Ascending aorta (tissue), 2 donors: ENCODE data around the gene TRAPPC6A. TPM values are rescaled to one million over a fixed set of nuclear protein-coding genes. Genes with fewer than 3 reads are reported as not detected.

Experiments
- DNase-seq, 2 donors: peaks; one replicate each; pipeline ENCODE4 v3.0.0-alpha.2; 2019; ENCODE audit warnings: low spot score in 2 of 2
- H3K27ac ChIP-seq, 2 donors: fragments of 200-600 bp; sonication (generic); one replicate each; pipeline ENCODE4 v1.5.1; 2016 to 2017; ENCODE audit warnings: mild to moderate bottlenecking in 1 of 2
- H3K27me3 ChIP-seq: fragments of 200-600 bp; sonication (generic); one replicate; pipeline ENCODE4 v1.5.1; 2017
- H3K36me3 ChIP-seq, 2 donors: fragments of 200-600 bp; sonication (generic); one replicate each; pipeline ENCODE4 v1.5.1; 2016
- H3K4me1 ChIP-seq, 2 donors: fragments of 200-600 bp; sonication (generic); one replicate each; pipeline ENCODE4 v1.5.1; 2016 to 2017; ENCODE audit warnings: mild to moderate bottlenecking in 1 of 2
- H3K4me3 ChIP-seq, 2 donors: fragments of 200-600 bp; sonication (generic); one replicate each; pipeline ENCODE4 v1.5.1; 2016 to 2017; ENCODE audit warnings: mild to moderate bottlenecking in 1 of 2
- H3K9me3 ChIP-seq, 2 donors: fragments of 200-600 bp; sonication (generic); one replicate each; pipeline ENCODE4 v1.5.1; 2016
- intact Hi-C: fragments of 100-400 bp; cut with DNase I; formaldehyde crosslinking; loops from one replicate; pipeline ENCODE4 v1.15.1; 2023
- total RNA-seq: library from RNA; depleted of rRNA; stranded (reverse); fragments of >200 nt; gene quantifications from one replicate; pipeline ENCODE4 v1.1.0, GENCODE V29; 2016
- TF ChIP-seq, protein P1 (sequence below), 3 experiments: fragments of 200-600 bp in 2 of 3; fragments of 450-650 bp in 1 of 3; sonication (generic) in 2 of 3; IDR thresholded peaks; one replicate each; pipeline ENCODE4 v1.5.1; 2016 to 2019; ENCODE audit warnings: antibody characterized with exemption in 3 of 3, mild to moderate bottlenecking in 1 of 3, moderate library complexity in 1 of 3

Gene TRAPPC6A
- total RNA-seq, 1 donor from 2014 or later, result 18.3 TPM

DNA sequence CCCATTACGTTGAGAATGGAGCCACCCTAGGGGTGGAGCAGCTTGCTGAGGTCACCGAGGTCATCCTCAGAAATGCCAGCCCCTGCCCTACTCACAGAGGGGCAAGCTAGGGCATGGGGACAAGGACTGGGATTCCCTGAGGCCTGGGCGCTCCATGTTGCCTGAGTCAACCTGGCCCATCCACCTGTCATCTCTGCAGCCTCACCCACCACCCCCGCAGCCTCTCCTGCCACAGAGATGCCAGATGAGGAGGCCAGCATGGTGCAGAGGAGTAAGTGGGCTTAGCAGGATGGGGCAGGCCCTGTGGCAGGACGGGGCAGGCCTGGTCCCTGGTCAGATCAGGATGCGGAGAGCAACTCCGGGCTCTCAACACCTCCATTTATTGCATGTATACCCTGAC lies 26.7 kb downstream of the TRAPPC6A start:
- intact Hi-C loops, result no loop called here
- no peaks in the 10 kb centered on the region for H3K9me3 ChIP-seq
- peaks cover 17 to 22% of the 10 kb centered on the region in 2 donors for H3K4me1 ChIP-seq
- peaks cover 4 to 6% of the 10 kb centered on the region in 2 donors for H3K36me3 ChIP-seq
- H3K27me3 ChIP-seq, result peaks cover 17% of the 10 kb centered on the region
- H3K27ac ChIP-seq, result no peak overlapping the region
- TF ChIP-seq, protein P1, sequence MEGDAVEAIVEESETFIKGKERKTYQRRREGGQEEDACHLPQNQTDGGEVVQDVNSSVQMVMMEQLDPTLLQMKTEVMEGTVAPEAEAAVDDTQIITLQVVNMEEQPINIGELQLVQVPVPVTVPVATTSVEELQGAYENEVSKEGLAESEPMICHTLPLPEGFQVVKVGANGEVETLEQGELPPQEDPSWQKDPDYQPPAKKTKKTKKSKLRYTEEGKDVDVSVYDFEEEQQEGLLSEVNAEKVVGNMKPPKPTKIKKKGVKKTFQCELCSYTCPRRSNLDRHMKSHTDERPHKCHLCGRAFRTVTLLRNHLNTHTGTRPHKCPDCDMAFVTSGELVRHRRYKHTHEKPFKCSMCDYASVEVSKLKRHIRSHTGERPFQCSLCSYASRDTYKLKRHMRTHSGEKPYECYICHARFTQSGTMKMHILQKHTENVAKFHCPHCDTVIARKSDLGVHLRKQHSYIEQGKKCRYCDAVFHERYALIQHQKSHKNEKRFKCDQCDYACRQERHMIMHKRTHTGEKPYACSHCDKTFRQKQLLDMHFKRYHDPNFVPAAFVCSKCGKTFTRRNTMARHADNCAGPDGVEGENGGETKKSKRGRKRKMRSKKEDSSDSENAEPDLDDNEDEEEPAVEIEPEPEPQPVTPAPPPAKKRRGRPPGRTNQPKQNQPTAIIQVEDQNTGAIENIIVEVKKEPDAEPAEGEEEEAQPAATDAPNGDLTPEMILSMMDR (IDR thresholded peaks at IDR 0.05), result no peak
- H3K4me3 ChIP-seq, result no peak overlapping the region
- DNase-seq, result no peak

DNA sequence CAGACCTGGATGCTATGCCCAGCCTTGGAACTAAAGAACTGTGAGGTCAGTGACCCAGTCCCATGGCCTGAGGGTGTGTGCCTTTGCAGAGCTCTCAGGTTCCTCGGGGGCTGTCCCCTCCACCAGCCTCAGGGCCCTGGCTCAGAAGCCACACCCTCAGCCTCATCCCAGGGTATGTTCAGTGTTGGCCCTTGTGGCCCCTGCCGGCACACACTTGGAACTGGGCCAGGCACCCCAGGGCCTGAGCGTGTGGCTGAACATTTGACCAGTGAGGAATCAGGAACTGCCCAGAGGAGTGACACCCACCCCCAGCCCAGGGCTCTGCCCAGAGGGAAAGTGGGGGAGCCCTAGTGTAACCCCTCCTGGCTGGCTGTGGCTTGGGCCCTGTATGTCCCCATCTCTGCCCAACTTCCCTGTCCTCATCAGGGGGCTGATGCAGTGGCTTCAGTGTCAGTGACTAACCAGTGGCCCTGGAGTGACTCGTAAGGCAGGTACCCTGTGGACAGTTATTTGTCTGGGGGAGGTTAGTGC lies 27.2 kb downstream of the TRAPPC6A start:
- TF ChIP-seq, protein P1 (IDR thresholded peaks at IDR 0.05), result no peak
- H3K27me3 ChIP-seq, result peaks cover 17% of the 10 kb centered on the region
- intact Hi-C loops, result no loop called here
- no peak for DNase-seq
- H3K36me3 ChIP-seq, result peaks cover 8 to 9% of the 10 kb centered on the region in 2 donors
- peaks cover 17 to 22% of the 10 kb centered on the region in 2 donors for H3K4me1 ChIP-seq
- no peaks in the 10 kb centered on the region for H3K9me3 ChIP-seq
- no peak overlapping the region for H3K4me3 ChIP-seq
- no peak overlapping the region for H3K27ac ChIP-seq

DNA sequence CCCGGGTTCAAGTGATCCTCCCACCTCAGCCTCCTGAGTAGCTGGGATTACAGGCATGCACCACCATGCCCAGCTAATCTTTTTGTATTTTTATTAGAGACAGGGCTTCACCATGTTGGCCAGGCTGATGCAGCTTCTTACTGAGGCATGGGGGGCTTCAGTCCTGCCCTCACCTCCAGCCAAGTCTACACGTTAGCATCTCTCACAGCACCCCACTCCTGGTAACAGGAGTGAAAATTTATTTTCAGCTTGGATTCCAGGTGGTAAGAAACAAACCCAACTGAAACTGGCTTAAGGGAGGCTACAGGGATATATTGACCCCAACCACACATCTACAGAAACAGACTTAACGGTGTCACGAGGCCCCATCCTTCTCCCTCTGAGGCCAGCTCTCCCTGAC lies 27.9 kb downstream of the TRAPPC6A start:
- DNase-seq, result no peak
- Histone ChIP-seq H3K36me3 (peaks cover 13 to 15% of the 10 kb centered on the region in 2 donors), H3K4me1 (peaks cover 17 to 22% of the 10 kb centered on the region in 2 donors), H3K27me3 (peaks cover 17% of the 10 kb centered on the region), H3K4me3 (no peak overlapping the region), H3K9me3 (no peaks in the 10 kb centered on the region), H3K27ac (no peak overlapping the region)
- TF ChIP-seq, protein P1 (IDR thresholded peaks at IDR 0.05), result no peak
- intact Hi-C loops, result no loop called here

DNA sequence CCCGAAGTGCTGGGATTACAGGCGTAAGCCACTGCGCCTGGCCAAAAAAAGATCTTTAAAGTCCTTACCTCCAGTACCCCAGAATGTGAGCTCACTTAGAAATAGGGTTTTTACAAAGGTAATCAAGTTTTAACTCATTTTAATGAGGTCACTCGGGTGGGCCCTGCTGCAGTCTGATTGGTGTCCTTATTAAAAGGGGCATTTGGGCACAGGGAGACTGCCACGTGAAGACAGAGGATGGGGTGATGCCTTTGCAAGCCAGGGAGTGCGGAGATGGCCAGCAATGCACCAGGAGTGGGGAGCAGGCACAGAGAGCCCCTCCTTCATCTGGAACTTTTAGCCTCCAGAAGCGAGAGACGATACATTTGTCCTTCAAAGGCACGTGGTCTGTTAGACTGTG lies 28.9 kb downstream of the TRAPPC6A start:
- no peak for DNase-seq
- TF ChIP-seq, protein P1 (IDR thresholded peaks at IDR 0.05), result no peak
- Histone ChIP-seq H3K4me3 (no peak overlapping the region), H3K36me3 (peaks cover 23 to 24% of the 10 kb centered on the region in 2 donors), H3K9me3 (no peaks in the 10 kb centered on the region), H3K27me3 (peaks cover 17% of the 10 kb centered on the region), H3K4me1 (peaks cover 17 to 22% of the 10 kb centered on the region in 2 donors), H3K27ac (no peak overlapping the region)
- intact Hi-C loops, result no loop called here

DNA sequence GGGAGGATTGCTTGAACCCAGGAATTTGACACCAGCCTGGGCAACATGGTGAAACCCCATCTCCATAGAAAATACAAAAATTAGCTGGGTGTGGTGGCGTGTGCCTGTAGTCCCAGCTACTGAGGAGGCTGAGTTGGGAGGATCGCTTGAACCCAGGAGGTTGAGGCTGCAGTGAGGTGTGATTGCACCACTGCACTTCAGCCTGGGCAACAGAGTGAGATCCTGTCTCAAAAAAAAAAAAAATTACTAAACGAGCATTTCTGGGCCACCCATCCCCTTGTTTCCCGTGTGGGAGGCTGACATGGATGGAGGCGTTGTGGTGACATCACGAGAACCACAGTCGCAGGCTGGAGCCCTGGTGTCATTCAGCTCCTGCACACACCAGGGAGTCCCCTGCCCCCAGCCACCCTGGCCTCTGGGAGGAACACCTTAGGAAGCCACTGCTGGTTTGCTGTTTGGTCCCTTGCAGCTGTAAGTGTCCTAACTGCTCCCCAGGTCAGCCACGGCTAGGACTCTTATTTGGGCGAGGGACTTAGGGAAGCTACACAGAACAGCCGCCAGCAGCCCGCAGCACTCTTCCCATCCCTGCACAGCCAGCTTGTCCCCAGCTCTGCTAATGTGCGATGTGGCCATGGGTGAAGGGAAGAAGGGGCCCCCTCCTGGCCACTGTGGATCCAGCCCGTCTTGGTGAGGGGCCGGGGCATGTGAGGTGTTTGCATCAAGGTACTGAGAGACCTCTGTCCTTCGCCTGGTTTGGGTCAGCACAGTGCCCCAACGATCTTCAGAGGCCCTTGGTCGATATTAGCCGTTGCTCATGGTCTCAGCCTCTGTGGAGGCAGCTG lies 30.0 kb downstream of the TRAPPC6A start:
- DNase-seq, result no peak
- Histone ChIP-seq H3K36me3 (peaks cover 32 to 33% of the 10 kb centered on the region in 2 donors), H3K4me1 (peaks cover 9 to 13% of the 10 kb centered on the region in 2 donors), H3K27ac (no peak overlapping the region), H3K4me3 (no peak overlapping the region), H3K27me3 (peaks cover 12% of the 10 kb centered on the region), H3K9me3 (no peaks in the 10 kb centered on the region)
- intact Hi-C loops, result no loop called here
- TF ChIP-seq, protein P1 (IDR thresholded peaks at IDR 0.05), result no peak
